ENCODE measurements around the gene UBE2E3. TPM values are rescaled to one million over a fixed set of nuclear protein-coding genes. Genes with fewer than 3 reads are reported as not detected.

UBE2E3 gene
- polyA plus RNA-seq, 1 experiment = 58.8 TPM

DNA sequence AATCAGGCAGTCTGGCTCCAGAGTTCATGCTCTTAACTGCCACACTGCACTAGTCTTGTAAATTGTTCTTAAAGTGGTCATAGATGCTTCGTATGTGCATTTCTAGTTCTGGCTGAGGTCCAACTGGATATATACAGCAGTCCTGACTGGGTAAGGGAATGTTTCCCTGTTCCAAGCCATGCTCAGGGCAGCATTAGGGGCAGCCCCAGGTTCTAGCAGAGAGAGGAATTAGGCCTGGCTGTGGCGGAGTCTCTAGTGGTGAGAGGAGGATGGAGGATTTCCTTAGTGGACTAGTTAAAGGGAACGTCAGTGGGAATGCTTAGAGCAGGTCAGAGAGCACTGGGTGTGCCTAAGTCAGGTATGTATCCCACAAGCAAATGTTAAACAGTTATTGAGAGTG is 28.0 kb downstream of the UBE2E3 start:
- DNase-seq (ENCODE audit: low read depth) = no peak
- no peaks in the 10 kb centered on the region for H3K36me3 ChIP-seq (ENCODE audit: control insufficient read depth, insufficient read depth, low read length)
- TF ChIP-seq, protein P1, sequence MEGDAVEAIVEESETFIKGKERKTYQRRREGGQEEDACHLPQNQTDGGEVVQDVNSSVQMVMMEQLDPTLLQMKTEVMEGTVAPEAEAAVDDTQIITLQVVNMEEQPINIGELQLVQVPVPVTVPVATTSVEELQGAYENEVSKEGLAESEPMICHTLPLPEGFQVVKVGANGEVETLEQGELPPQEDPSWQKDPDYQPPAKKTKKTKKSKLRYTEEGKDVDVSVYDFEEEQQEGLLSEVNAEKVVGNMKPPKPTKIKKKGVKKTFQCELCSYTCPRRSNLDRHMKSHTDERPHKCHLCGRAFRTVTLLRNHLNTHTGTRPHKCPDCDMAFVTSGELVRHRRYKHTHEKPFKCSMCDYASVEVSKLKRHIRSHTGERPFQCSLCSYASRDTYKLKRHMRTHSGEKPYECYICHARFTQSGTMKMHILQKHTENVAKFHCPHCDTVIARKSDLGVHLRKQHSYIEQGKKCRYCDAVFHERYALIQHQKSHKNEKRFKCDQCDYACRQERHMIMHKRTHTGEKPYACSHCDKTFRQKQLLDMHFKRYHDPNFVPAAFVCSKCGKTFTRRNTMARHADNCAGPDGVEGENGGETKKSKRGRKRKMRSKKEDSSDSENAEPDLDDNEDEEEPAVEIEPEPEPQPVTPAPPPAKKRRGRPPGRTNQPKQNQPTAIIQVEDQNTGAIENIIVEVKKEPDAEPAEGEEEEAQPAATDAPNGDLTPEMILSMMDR (IDR thresholded peaks at IDR 0.05; ENCODE audit: insufficient read depth, low read depth, low read length) = no peak
- ChIA-PET POLR2A (no interaction called here), CTCF (no interaction called here)
- no peaks in the 10 kb centered on the region for H3K27me3 ChIP-seq (ENCODE audit: control insufficient read depth, insufficient read depth, low read length)
- H3K4me3 ChIP-seq (ENCODE audit: low read depth, low read length) = no peak overlapping the region

DNA sequence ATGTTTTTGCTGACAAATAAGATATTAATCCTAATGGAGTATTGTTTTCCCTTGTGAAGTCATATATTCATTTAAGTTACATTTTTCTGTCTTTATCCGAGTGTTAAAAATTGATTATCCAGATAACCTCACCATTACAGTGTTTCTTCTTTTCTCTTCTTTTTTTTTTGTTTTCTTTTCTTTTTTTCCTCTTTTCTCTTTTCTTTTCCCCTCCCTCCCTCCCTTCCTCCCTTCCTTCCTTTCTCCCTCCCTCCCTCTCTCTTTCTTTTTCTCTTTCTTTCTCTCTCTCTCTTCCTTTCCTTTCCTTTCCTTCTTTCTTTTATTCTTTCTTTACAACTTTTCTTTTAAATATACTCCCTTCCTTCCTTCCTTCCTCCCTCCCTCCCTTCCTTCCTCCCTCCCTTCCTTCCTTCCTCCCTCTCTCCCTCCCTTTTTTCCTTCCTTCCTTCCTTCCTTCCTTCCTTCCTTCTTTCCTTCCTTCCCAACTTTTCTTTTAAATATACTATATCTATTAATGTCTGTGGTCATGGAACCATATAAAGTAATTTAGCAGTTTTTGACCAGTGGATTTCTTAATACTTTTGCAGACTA is 40.9 kb downstream of the UBE2E3 start:
- TF ChIP-seq, protein P1 (IDR thresholded peaks at IDR 0.05; ENCODE audit: insufficient read depth, low read depth, low read length) = no peak
- ChIA-PET POLR2A (no interaction called here), CTCF (no interaction called here)
- Histone ChIP-seq H3K36me3 (ENCODE audit: control insufficient read depth, insufficient read depth, low read length) (no peaks in the 10 kb centered on the region), H3K27me3 (ENCODE audit: control insufficient read depth, insufficient read depth, low read length) (no peaks in the 10 kb centered on the region), H3K4me3 (ENCODE audit: low read depth, low read length) (no peak overlapping the region)
- DNase-seq (ENCODE audit: low read depth) = no peak

GRCh38 chr2:181022652-181023051 is 42.2 kb downstream of the UBE2E3 start:
- no peaks in the 10 kb centered on the region for H3K36me3 ChIP-seq (ENCODE audit: control insufficient read depth, insufficient read depth, low read length)
- POLR2A ChIA-PET = interaction anchor here (0.6 kb wide), 2 partner anchors 18 to 38 kb away, joined by 4 to 5 read pairs; no protein-coding TSS in a partner anchor
- CTCF ChIA-PET = no interaction called here
- DNase-seq (ENCODE audit: low read depth) = no peak
- H3K4me3 ChIP-seq (ENCODE audit: low read depth, low read length) = no peak overlapping the region
- no peaks in the 10 kb centered on the region for H3K27me3 ChIP-seq (ENCODE audit: control insufficient read depth, insufficient read depth, low read length)
- TF ChIP-seq, protein P1 (IDR thresholded peaks at IDR 0.05; ENCODE audit: insufficient read depth, low read depth, low read length) = no peak

DNA sequence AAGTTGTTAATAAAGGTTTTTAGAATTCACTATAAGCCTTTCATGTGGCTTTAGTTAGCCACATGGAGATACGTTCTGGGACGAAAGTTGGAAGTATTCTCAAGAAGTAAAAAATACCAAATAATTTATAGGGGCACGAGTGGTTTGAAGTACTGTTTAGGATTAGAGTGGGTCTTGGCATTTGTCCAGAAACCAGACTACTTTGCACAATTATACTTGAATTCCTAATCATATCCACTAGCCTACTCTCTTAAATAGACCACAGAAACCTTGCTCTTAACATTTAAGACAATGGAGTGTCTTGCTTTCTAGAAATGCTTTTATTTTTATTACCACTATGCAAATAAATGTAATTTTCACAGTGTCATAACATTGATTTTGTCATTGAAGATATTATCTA is 44.6 kb downstream of the UBE2E3 start:
- CTCF ChIA-PET = interaction anchor here (1.4 kb wide), 1 partner anchor 44 kb away, joined by 4 read pairs; the partner anchor contains the start of gene UBE2E3
- Histone ChIP-seq H3K27me3 (ENCODE audit: control insufficient read depth, insufficient read depth, low read length) (no peaks in the 10 kb centered on the region), H3K36me3 (ENCODE audit: control insufficient read depth, insufficient read depth, low read length) (no peaks in the 10 kb centered on the region), H3K4me3 (ENCODE audit: low read depth, low read length) (no peak overlapping the region)
- DNase-seq (ENCODE audit: low read depth) = no peak
- TF ChIP-seq, protein P1 (IDR thresholded peaks at IDR 0.05; ENCODE audit: insufficient read depth, low read depth, low read length) = no peak
- POLR2A ChIA-PET = no interaction called here

DNA sequence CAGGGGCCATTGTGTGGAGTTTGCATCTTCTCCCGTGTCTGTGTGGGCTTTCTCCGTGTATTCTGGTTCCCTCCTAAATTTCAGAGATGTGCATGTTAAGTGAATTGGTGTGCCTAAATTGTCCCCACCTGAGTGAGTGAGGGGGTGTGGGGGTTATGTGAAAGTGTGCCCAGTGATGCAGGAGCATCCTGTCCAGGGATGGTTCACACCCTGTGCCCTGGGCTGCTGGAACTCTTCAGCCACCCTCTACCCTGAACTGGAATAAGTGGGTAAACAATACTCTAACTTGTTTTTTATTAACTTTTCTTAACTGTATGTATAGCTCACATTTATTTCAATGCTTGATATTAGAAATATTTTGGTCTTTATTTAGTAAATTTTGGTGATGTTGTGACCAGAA is 56.0 kb downstream of the UBE2E3 start:
- no peak overlapping the region for H3K4me3 ChIP-seq (ENCODE audit: low read depth, low read length)
- TF ChIP-seq, protein P1 (IDR thresholded peaks at IDR 0.05; ENCODE audit: insufficient read depth, low read depth, low read length) = no peak
- no peaks in the 10 kb centered on the region for H3K36me3 ChIP-seq (ENCODE audit: control insufficient read depth, insufficient read depth, low read length)
- DNase-seq (ENCODE audit: low read depth) = no peak
- CTCF ChIA-PET = no interaction called here
- POLR2A ChIA-PET = no interaction called here
- H3K27me3 ChIP-seq (ENCODE audit: control insufficient read depth, insufficient read depth, low read length) = no peaks in the 10 kb centered on the region
